ENCODE results near the gene NT5DC2.
A peak's percentile ranks its signal among the peaks of the same experiment; 100 is the strongest.

NT5DC2 gene

GRCh38 chr3:52533623-52534280, at the start of gene NT5DC2:
Gene NT5DC2, minus strand, starts transcription at chr3:52533857. Its CDS starts 120 bp downstream, at chr3:52533737.
- peak; percentile 84 for DNase-seq

- no peak for DNase-seq
Observed at GRCh38 chr3:52574056-52574965, 40.7 kb upstream of the NT5DC2 start.

- DNase-seq, result no peak
Observed at GRCh38 chr3:52572221-52572620, 38.6 kb upstream of the NT5DC2 start.

GRCh38 chr3:52570076-52570475, 36.4 kb upstream of the NT5DC2 start:
- DNase-seq, result peak; percentile 24

- DNase-seq, result no peak
Observed at GRCh38 chr3:52568069-52568468, 34.4 kb upstream of the NT5DC2 start.

- DNase-seq, result no peak
Observed at GRCh38 chr3:52563984-52564383, 30.3 kb upstream of the NT5DC2 start.

- no peak for DNase-seq
Observed at GRCh38 chr3:52561028-52561747, 27.5 kb upstream of the NT5DC2 start.

- no peak for DNase-seq
Observed at GRCh38 chr3:52558436-52558835, 24.8 kb upstream of the NT5DC2 start.

- DNase-seq, result no peak
Observed at GRCh38 chr3:52557011-52557960, 23.6 kb upstream of the NT5DC2 start.

GRCh38 chr3:52555056-52555455, 21.4 kb upstream of the NT5DC2 start:
- peak; percentile 19 for DNase-seq

GRCh38 chr3:52554026-52554755, 20.5 kb upstream of the NT5DC2 start:
- DNase-seq, result no peak

GRCh38 chr3:52552089-52552488, 18.4 kb upstream of the NT5DC2 start:
- DNase-seq, result no peak

GRCh38 chr3:52551118-52551517, 17.5 kb upstream of the NT5DC2 start:
- DNase-seq, result no peak

GRCh38 chr3:52547143-52547542, 13.5 kb upstream of the NT5DC2 start:
- no peak for DNase-seq

- DNase-seq, result peak; percentile 16
Observed at GRCh38 chr3:52546111-52546901, 12.6 kb upstream of the NT5DC2 start.

GRCh38 chr3:52544937-52545336, 11.3 kb upstream of the NT5DC2 start:
- DNase-seq, result no peak

- DNase-seq, result no peak
Observed at GRCh38 chr3:52541050-52541449, 7.4 kb upstream of the NT5DC2 start.

- no peak for DNase-seq
Observed at GRCh38 chr3:52539010-52539653, 5.5 kb upstream of the NT5DC2 start.

- no peak for DNase-seq
Observed at GRCh38 chr3:52537726-52538421, 4.2 kb upstream of the NT5DC2 start.
